NCI-H748 (cell line): ENCODE results near the gene SAYSD1.
A peak's percentile ranks its signal among the peaks of the same experiment; 100 is the strongest.

Source experiments
- DNase-seq: peaks from one replicate; lab custom pipeline; 2025; ENCODE audit not compliant: unreplicated experiment; lab: John Stamatoyannopoulos, UW

SAYSD1 gene

GRCh38 chr6:39108041-39108839 is 6.7 kb downstream of the SAYSD1 start:
- no peak for DNase-seq

GRCh38 chr6:39107641-39108040 is 7.3 kb downstream of the SAYSD1 start:
- no peak for DNase-seq

- DNase-seq = no peak
Observed at GRCh38 chr6:39107034-39107433, 8.0 kb downstream of the SAYSD1 start.

GRCh38 chr6:39104528-39104927 is 10.5 kb downstream of the SAYSD1 start:
- DNase-seq = no peak

- no peak for DNase-seq
Observed at GRCh38 chr6:39102821-39103136, 12.2 kb downstream of the SAYSD1 start.

GRCh38 chr6:39102071-39102820 is 12.7 kb downstream of the SAYSD1 start:
- peak; percentile 59 for DNase-seq

GRCh38 chr6:39100358-39100757 is 14.6 kb downstream of the SAYSD1 start:
- DNase-seq = no peak

- no peak for DNase-seq
Observed at GRCh38 chr6:39095578-39095977, 19.4 kb downstream of the SAYSD1 start.

- no peak for DNase-seq
Observed at GRCh38 chr6:39093149-39093708, 21.8 kb downstream of the SAYSD1 start.

GRCh38 chr6:39092124-39092523 is 22.9 kb downstream of the SAYSD1 start:
- peak; percentile 73 for DNase-seq

- DNase-seq = peak; percentile 96
Observed at GRCh38 chr6:39091220-39091619, 23.8 kb downstream of the SAYSD1 start.

GRCh38 chr6:39090036-39090435 is 24.9 kb downstream of the SAYSD1 start:
- no peak for DNase-seq

GRCh38 chr6:39088331-39088730 is 26.7 kb downstream of the SAYSD1 start:
- peak; percentile 64 for DNase-seq

- no peak for DNase-seq
Observed at GRCh38 chr6:39087197-39087596, 27.8 kb downstream of the SAYSD1 start.

- DNase-seq = no peak
Observed at GRCh38 chr6:39086711-39087110, 28.3 kb downstream of the SAYSD1 start.

- no peak for DNase-seq
Observed at GRCh38 chr6:39086294-39086693, 28.7 kb downstream of the SAYSD1 start.

GRCh38 chr6:39085129-39085797 is 29.7 kb downstream of the SAYSD1 start:
- DNase-seq = no peak

GRCh38 chr6:39084506-39084905 is 30.5 kb downstream of the SAYSD1 start:
- DNase-seq = no peak

GRCh38 chr6:39083231-39083634 is 31.8 kb downstream of the SAYSD1 start:
- peak; percentile 74 for DNase-seq

- DNase-seq = no peak
Observed at GRCh38 chr6:39082310-39082709, 32.7 kb downstream of the SAYSD1 start.

- DNase-seq = no peak
Observed at GRCh38 chr6:39080246-39080875, 34.6 kb downstream of the SAYSD1 start.
